Parathyroid adenoma (tissue), 2 donors: ENCODE measurements around the gene TSPAN18.

Experiments used
- H2AFZ ChIP-seq: fragments of 300-600 bp; sonication (generic); one replicate; pipeline ENCODE4 v1.7.0; 2017; ENCODE audit warnings: antibody characterized with exemption, mild to moderate bottlenecking
- H3K27ac ChIP-seq: fragments of 300-600 bp; sonication (generic); one replicate; pipeline ENCODE4 v1.7.0; 2017
- H3K27me3 ChIP-seq: fragments of 300-600 bp; sonication (generic); one replicate; pipeline ENCODE4 v1.7.0; 2017; ENCODE audit warnings: low read length; ENCODE audit not compliant: control insufficient read depth, insufficient read depth
- H3K36me3 ChIP-seq: fragments of 300-600 bp; sonication (generic); one replicate; pipeline ENCODE4 v1.7.0; 2017; ENCODE audit warnings: low read length; ENCODE audit not compliant: control insufficient read depth, insufficient read depth
- H3K4me1 ChIP-seq: fragments of 300-600 bp; sonication (generic); one replicate; pipeline ENCODE4 v1.7.0; 2017; ENCODE audit warnings: control low read depth
- H3K4me2 ChIP-seq: fragments of 300-600 bp; sonication (generic); one replicate; pipeline ENCODE4 v1.7.0; 2017; ENCODE audit warnings: low read length
- H3K4me3 ChIP-seq: fragments of 300-600 bp; sonication (generic); one replicate; pipeline ENCODE4 v1.7.0; 2017; ENCODE audit warnings: low read depth, low read length
- H3K79me2 ChIP-seq: fragments of 300-600 bp; sonication (generic); one replicate; pipeline ENCODE4 v1.7.0; 2017; ENCODE audit warnings: control low read depth
- H3K9ac ChIP-seq: fragments of 300-600 bp; sonication (generic); one replicate; pipeline ENCODE4 v1.7.0; 2017; ENCODE audit warnings: mild to moderate bottlenecking
- H3K9me3 ChIP-seq: fragments of 300-600 bp; sonication (generic); one replicate; pipeline ENCODE4 v1.7.0; 2017; ENCODE audit warnings: low read length; ENCODE audit not compliant: control insufficient read depth
- TF ChIP-seq, protein P1 (sequence below): fragments of 300-600 bp; sonication (generic); IDR thresholded peaks from one replicate; pipeline ENCODE4 v1.7.0; 2017; ENCODE audit warnings: antibody characterized with exemption, mild to moderate bottlenecking
- donor health status: primary hyperparathyroidism.

Gene TSPAN18

DNA sequence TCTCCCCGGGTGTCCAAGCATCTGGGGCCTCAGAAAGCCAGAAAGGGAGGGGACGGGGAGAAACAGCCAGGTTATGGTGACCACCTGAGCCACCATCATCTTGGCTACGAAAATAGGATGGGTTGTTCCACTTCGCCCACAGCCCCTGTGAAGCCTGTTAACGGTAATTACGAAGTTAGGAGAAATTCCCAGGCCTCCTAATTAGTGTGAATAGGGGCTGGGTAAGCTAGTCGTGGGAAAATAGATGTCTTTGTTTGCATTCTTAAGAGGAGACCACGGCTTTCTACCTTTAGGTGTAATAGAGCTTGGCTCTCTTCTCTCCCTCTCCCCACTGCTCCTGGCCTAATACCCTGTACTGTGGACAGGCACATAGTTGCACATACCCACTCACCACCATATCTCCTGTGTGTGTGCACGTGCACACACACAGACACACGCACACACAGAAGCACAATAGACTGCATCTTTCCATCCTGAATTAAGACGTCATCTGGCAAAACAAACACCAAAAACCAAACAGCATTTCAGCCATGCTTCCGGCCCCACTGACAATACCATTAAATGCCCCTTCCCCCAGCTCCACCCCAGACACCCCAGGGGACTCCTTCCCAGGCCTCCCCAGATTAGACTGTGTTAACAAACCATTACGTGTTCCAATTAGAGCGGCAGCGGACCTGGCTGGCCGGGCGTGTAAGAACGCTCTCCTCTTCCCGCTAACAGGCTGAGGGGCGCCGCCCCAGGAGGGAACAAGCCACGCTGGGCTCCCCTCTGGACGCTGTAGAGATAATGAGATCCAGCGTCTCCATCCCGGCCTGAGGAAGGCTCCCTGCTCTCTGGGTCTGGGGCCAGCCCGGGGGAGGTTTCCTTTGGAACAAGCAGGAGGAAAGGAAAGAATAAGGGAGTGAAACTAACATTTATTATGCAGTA lies 151.1 kb downstream of the TSPAN18 start:
- no peak overlapping the region for H2AFZ ChIP-seq
- no peak overlapping the region for H3K9ac ChIP-seq
- no peaks in the 10 kb centered on the region for H3K9me3 ChIP-seq
- TF ChIP-seq, protein P1, sequence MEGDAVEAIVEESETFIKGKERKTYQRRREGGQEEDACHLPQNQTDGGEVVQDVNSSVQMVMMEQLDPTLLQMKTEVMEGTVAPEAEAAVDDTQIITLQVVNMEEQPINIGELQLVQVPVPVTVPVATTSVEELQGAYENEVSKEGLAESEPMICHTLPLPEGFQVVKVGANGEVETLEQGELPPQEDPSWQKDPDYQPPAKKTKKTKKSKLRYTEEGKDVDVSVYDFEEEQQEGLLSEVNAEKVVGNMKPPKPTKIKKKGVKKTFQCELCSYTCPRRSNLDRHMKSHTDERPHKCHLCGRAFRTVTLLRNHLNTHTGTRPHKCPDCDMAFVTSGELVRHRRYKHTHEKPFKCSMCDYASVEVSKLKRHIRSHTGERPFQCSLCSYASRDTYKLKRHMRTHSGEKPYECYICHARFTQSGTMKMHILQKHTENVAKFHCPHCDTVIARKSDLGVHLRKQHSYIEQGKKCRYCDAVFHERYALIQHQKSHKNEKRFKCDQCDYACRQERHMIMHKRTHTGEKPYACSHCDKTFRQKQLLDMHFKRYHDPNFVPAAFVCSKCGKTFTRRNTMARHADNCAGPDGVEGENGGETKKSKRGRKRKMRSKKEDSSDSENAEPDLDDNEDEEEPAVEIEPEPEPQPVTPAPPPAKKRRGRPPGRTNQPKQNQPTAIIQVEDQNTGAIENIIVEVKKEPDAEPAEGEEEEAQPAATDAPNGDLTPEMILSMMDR, result no peak
- H3K27ac ChIP-seq, result no peak overlapping the region
- H3K36me3 ChIP-seq, result no peaks in the 10 kb centered on the region
- H3K4me3 ChIP-seq, result no peak overlapping the region
- H3K4me2 ChIP-seq, result no peak overlapping the region
- no peaks in the 10 kb centered on the region for H3K79me2 ChIP-seq
- no peaks in the 10 kb centered on the region for H3K4me1 ChIP-seq
- H3K27me3 ChIP-seq, result no peaks in the 10 kb centered on the region

DNA sequence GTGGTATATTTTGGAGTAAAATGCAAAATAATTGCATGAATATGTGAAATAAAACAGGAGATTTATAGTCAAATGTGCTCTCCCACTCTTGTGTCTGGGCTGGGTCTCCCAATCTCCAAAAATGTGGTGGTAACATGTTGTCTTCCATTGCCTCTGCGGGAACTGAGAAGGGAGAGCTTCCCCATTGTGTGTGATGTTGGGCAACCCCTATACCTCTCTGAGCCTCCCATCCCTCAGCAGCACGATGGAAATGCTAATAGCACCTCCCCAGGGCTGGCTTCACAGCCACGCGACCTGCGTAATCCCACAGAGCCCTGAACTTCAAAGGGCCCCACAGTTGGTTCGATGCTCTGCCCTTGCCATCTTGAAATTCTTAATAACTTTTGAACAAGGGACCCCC lies 151.9 kb downstream of the TSPAN18 start:
- no peaks in the 10 kb centered on the region for H3K27me3 ChIP-seq
- H3K27ac ChIP-seq, result no peak overlapping the region
- no peaks in the 10 kb centered on the region for H3K9me3 ChIP-seq
- H3K4me3 ChIP-seq, result no peak overlapping the region
- TF ChIP-seq, protein P1, result no peak
- no peak overlapping the region for H3K9ac ChIP-seq
- no peak overlapping the region for H3K4me2 ChIP-seq
- H2AFZ ChIP-seq, result no peak overlapping the region
- H3K79me2 ChIP-seq, result no peaks in the 10 kb centered on the region
- no peaks in the 10 kb centered on the region for H3K36me3 ChIP-seq
- no peaks in the 10 kb centered on the region for H3K4me1 ChIP-seq

DNA sequence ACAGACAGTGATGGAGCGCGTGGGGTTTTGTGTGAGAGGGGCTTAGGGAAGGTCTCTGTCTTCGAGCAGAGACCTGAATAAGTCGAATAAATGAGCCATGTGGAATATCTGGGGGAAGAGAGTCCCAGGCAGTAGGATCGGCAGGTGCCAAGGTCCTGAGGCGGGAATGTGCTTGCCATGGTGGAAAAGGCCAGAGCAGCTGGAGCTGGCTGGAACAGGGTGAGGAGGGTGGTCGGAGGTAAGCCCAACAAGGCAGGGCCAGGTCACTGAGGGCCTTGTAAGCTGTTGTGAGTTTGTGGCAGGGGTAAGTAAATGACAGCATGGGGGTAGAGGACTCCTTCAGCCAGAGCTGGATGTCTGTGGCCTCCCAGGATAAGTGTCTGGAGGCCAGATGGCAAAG lies 152.7 kb downstream of the TSPAN18 start:
- no peaks in the 10 kb centered on the region for H3K79me2 ChIP-seq
- no peaks in the 10 kb centered on the region for H3K36me3 ChIP-seq
- H3K9ac ChIP-seq, result no peak overlapping the region
- no peak overlapping the region for H3K4me2 ChIP-seq
- no peak overlapping the region for H2AFZ ChIP-seq
- no peaks in the 10 kb centered on the region for H3K9me3 ChIP-seq
- TF ChIP-seq, protein P1, result no peak
- H3K27ac ChIP-seq, result no peak overlapping the region
- no peak overlapping the region for H3K4me3 ChIP-seq
- H3K4me1 ChIP-seq, result no peaks in the 10 kb centered on the region
- H3K27me3 ChIP-seq, result no peaks in the 10 kb centered on the region

DNA sequence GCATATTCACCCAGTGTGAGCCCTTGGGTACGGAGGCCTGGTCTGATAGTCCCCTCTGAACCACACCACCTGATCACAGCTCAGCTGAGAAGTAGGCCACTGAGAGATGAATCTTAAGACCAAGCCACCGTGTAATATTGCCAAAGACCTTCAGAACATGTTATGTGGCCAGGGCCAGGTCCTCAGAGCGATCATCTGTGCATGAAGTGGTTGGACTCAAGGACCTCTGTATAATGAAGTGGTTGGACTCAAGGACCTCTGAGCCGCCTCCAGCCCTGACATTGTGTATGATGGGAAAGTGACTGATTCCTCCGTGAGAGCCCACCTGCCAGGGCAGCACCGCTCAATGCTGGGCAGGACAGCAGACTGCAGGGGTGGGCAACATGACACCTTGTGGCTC lies 153.7 kb downstream of the TSPAN18 start:
- no peaks in the 10 kb centered on the region for H3K36me3 ChIP-seq
- TF ChIP-seq, protein P1, result no peak
- H3K27me3 ChIP-seq, result no peaks in the 10 kb centered on the region
- H3K27ac ChIP-seq, result no peak overlapping the region
- H3K4me3 ChIP-seq, result no peak overlapping the region
- H3K9me3 ChIP-seq, result no peaks in the 10 kb centered on the region
- H3K4me1 ChIP-seq, result no peaks in the 10 kb centered on the region
- H3K9ac ChIP-seq, result no peak overlapping the region
- H2AFZ ChIP-seq, result no peak overlapping the region
- H3K4me2 ChIP-seq, result no peak overlapping the region
- H3K79me2 ChIP-seq, result no peaks in the 10 kb centered on the region

DNA sequence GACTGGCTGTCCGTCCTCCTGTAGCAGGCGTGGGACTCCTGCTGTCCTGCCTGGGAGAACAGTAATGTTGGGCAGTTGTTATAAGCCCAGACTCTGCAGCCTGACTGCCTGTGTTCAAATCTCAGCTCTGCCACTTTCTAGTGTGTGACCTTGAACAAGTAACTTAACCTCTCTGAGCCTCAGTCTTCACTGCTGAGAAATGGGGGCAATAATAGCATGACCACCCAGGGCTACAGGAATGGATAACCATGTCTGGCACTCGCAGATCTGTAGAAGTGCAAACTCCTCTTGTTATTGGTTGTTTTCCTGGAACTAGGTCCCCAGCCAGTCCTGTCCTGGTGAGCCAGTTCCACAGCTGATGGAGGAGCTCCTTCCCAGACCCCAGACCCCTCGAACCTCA lies 154.2 kb downstream of the TSPAN18 start:
- no peak overlapping the region for H3K4me3 ChIP-seq
- H3K9me3 ChIP-seq, result no peaks in the 10 kb centered on the region
- no peaks in the 10 kb centered on the region for H3K4me1 ChIP-seq
- H3K4me2 ChIP-seq, result no peak overlapping the region
- no peak overlapping the region for H3K27ac ChIP-seq
- H3K36me3 ChIP-seq, result no peaks in the 10 kb centered on the region
- no peak overlapping the region for H2AFZ ChIP-seq
- no peaks in the 10 kb centered on the region for H3K79me2 ChIP-seq
- no peaks in the 10 kb centered on the region for H3K27me3 ChIP-seq
- TF ChIP-seq, protein P1, result no peak
- no peak overlapping the region for H3K9ac ChIP-seq
